NCI-H510A (cell line): ENCODE measurements around the gene BCHE.
A peak's percentile ranks its signal among the peaks of the same experiment; 100 is the strongest.
"Not testable (repeated sequence)": the region's sequence is repeated elsewhere in the genome, so short reads cannot be mapped to it uniquely, and the experiment has no call there.

ENCODE experiments used
- DNase-seq: peaks from one replicate; lab custom pipeline; 2025; lab: John Stamatoyannopoulos, UW

Gene BCHE

DNA sequence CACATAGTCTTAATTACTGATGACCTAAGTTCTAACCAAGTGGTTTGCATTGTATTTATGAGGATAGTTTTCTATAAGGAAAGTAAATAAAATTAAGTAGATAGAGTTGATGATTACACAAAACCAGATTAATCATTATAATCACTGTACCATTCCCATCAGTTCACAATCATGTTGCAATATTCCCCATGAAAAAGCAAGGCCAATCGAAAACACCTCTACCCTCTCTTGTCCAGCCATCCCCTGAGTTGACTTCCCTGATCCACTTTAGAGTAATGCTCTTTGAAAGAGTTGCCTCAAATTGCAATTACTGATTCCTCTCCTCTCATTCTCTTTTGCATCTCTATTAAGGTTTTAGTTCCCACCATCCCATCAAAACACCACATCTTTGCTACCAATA is 21.0 kb downstream of the BCHE start:
- no peak for DNase-seq

DNA sequence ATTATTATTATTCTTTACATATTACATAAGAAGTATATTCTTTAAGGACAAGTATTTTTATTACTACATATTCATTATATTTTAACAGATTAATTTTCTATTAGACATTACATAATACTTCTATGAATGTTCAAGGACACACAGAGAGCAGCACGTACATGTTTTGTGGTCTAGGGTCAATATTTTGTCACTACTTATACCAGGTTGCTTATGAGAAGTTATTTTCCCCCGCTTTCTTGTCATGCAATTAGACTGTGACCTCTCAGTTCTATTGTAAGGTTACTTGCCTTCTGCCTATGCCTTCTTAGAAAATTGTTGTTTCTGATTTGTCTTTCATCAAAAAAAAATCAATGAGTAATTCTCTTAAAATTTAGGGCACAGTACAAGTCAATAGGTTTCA is 21.5 kb downstream of the BCHE start:
- DNase-seq: no peak

DNA sequence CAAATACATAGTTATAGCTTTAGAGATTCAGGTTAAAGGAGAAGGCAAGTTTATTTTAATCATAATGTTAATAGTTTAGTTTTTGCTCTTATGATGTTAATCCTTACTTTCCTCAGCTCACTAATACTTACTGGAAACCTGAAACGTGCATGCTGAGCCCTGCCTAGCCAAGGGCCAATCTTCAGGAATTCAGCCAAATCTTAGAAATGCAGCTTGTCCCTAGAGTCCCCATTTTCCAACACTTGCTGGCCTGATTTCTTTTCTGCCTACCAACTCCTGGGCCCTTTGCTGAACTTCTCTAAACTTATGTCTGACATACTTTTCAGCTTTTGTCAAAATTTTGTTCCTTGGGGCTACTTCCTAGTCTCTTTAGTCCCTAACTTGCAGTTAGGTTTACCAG is 22.8 kb downstream of the BCHE start:
- no peak for DNase-seq

DNA sequence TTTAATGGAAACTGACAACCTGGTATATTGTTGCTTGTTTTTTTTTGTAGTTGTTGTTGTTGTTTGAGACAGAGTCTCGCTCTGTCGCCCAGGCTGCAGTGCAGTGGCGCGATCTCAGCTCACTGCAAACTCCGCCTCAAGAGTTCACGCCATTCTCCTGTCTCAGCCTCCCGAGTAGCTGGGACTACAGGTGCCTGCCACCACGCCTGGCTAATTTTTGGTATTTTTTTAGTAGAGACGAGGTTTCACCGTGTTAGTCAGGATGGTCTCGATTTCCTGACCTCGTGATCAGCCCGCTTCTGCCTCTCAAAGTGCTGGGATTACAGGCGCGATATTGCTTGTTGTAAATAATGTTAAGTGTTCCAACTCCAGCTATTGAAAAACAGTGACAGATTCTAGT is 29.3 kb downstream of the BCHE start:
- DNase-seq: not testable (repeated sequence)

DNA sequence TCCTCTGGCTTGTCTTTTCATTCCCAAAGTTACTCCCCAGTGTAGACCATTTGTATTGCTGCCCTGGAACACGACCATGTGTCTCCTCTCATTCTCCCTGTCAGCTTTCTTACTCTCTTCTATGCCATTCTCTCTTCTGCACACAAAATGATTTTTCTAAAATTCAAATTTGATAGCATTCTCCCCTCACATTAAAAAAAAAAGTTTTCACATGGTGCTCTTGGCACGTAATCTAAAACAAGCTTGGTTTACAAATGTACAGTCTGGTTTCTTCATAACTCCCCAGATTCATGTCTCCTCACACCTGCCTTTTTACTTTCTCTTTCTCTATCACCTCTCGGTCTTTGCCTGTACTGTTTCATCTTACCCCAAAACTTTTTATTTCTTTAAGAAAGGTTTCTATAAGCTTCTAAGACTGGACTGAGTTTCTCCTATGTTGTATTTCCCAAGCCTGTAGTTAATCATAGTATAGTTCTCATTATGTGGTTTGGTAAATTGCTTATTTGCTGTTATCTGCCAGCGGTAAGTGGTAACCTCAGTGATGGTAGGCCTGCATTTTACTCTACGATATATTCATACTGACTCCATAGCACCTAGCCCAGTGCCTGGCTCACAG is 31.2 kb downstream of the BCHE start:
- no peak for DNase-seq

DNA sequence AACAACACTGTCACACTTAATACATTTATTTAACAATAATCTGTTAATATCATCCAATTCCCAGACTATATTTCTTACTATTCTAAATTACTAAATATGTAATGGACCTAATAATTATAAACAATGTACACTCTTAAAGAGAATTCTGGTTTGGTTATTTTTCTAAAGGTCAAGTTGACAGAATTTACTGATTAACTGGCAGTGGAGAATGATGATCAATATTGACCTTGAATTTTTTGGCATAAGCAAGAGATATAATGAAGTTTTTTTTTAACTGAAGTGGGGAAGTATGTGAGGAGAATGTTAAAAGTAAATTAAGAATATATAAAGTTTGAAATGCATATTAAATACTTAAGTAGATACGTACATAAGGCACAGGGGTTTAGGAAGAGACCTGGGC is 33.8 kb downstream of the BCHE start:
- DNase-seq: no peak

DNA sequence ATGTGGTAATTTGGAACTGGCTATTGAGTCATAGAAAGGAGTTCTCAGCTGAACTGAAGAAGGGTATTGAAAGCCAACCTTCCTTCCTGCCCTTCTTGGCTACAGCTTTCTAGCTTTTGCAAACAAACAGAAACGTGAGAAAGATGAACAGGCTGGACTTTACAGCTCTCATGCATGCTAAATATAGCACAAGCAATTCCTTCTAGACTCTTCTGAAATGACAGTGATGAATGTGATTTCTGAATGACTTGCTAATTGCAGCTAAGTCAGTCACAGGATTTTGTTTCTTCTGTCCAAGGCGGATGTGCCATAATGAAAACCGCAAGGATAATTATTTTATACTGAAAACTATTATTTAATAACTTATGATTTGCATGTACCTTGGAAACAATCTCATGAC is 36.3 kb downstream of the BCHE start:
- peak; percentile 4 for DNase-seq

DNA sequence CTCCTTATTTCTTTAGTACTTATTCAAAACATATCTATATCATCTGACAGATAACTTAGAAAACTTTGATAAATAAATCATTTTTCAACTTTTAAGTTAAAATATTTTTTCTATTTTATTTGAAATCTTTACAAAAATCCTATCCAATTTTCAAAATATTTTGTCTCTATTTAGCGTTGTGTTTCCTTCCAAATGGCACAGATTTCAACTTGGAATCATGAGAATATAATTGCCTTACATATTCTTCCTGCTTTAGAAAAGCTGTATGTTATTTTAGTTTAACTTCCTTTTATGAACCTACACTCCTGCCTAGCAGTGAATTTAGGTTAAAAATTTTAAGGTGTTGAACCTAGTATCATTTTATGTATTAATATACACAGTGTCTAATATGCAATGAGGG is 38.2 kb downstream of the BCHE start:
- DNase-seq: no peak

DNA sequence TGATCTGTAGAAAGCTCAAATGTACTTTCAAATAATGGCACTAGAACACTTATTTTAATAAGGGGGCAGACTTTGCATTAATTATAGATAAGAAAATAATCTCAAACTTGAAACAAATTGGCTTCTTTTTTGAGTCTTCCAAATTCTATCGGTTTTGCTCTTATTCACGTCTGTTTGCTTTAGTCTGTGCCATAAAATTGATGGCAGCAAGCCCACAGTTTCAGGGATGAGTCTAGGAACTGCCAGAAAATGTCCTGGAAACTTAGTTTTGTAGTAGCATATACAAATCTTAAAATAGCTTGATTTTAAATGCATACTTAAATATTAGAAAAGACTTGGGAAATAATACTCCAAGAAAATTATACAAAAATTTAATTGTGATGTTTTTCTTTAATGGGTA is 39.7 kb downstream of the BCHE start:
- DNase-seq: no peak

DNA sequence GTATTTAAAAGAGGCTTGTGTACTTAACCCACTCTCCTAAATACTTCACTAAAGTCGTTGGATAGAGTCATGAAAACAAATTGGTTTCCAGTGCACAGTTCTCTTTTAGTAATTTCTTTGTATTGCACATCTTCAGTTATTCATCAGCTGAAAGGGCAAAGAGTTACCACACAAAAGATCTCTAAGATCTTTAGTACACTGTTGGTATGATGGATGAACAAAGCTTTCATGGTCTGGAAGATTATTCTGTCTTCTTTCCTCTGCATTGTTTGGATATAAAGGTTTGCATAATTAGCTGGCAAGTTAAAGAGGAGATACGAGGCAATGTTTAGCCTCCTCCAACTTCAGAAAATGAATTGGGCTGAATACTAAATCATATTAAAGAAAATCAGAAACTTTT is 40.5 kb downstream of the BCHE start:
- DNase-seq: no peak

DNA sequence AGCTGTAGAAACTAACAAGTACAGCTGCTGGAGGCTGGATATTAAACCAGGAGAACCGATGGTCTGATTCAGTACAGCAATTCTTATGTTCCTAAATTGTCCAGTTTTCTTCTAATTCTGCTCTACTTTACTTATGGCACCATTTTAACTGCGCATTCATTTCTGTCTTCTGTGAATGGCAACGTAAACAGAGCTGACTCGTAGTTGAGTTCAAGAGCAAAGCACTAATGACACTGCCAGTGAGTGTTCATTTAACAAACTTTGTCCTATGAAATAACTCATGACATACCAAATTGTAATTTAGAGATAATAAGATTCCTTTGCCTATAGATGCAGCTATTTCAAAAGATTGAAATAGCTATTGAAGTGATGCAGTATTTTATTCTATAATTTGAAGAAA is 48.7 kb downstream of the BCHE start:
- no peak for DNase-seq

DNA sequence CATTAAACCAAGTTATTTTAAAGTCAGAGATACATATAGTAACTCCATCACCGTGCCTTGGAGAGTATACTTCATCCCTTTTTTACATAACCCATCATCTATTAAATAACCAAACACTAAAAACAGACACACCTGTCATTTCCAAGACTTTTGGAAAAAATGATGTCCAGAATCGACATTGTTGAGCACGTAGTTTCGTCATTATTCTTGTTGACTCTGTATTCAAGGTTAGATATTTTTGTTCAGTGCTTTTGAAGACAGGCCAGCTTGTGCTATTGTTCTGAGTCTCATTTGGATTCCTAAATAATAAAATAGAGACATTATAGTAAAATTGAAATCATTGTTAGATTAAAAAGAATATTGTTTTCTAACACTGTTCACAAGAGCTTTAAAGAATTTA is 51.2 kb downstream of the BCHE start:
- DNase-seq: no peak

DNA sequence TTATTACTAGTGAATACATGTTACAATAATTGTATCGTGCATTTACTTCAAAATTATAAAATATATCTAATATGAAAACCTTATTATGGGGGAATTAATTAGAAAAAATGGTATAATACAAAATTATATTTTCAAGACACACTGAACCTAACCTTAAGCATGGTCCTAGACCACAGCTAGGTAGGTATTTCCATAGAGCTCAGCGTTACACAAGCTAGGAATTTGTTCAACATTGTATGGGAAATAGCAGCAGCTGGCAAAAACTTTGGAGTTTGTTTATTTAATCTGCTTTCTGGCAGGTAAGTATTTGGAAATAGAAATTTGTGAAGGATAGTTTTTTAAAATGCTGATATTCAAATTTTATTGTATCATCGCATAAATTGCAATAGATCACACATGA is 52.9 kb downstream of the BCHE start:
- no peak for DNase-seq

DNA sequence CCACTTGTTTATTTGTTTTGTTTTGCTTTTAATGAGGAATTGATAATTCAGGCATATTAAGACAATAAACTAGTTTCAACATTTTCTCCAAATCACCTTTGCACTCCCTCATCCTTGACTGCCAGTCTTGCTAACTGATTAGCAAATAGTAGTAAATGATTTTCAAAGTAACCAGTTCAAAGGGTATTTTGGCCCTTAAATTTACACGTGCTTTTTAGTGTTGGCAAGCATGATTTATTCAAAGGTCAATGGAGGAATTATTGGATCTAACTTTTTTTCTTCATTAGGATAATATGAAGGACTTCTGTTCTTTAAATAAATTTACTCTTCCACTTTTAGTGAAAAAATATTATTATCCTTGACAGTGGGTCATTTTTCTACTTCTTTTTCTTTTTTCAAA is 53.8 kb downstream of the BCHE start:
- no peak for DNase-seq

DNA sequence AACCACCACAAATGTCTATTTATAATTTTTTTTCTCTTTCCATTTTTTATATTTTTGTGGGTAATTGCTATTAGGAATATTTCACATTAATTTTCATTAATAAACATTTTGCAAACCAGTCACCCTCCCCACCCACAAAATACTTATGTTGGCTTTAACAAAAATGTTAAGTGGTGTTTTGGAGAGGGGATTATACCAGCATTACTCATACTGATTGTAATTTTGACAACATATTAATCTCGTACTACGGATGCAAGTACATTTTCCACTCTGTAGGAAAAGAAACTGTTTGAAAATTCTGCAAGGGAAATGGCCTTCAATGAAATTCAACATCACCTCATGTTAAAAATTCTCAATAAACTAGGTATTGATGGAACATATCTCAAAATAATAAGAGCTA is 58.3 kb downstream of the BCHE start:
- DNase-seq: no peak

DNA sequence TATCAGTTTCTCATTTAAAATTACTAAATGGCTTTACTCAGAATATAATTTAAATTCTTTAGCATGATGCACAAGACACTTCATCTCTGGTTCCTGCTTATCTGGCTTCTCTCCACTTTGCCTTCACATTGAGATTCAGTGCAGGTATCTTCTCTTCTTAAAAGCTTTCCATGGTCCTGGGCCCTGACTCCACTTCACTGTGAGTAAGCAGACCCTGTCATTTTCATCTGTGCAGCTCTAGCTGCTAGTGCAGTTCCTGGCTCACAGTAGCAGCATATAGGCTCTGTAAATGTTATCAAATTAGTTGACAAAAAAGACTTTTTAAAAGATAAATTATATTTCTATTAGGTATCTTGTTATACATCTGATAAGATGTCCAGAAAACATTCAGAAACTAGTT is 58.8 kb downstream of the BCHE start:
- DNase-seq: no peak

DNA sequence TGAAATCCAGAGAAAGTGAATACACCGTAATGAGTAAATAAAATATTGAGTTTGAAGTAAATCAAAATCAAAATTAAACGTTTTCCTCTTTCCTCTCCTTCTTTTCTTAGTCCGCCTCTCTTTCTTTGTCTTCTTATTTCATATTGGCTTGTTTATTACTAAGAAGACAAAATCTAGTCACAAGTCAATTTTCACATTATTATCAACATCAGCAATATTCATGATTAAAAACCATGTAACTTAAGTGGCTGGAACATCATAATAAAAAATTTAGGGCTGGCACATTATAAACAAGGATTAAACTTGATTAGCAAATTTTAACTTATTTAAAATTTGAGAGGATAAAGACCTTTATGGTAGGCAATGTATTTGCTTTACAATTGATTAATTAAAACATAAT is 61.4 kb downstream of the BCHE start:
- DNase-seq: no peak

DNA sequence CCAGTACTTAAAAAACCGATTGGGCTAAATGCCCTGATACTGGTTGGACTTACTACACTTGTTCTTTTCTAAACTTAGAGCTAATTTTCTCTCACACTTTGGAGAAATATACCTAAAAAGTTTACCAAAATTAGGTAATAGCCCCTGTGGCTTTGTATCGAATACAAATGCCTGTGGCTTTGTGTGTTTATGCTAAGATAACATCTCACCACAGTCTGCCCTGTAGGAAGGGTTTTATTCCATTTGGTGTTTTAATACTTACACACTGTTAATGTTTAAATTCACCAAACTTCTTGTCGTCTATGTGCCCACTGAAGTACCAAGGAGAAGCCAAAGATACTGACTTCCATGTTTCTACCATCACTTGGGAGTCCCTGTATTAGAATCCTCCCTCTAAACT is 66.4 kb downstream of the BCHE start:
- no peak for DNase-seq

DNA sequence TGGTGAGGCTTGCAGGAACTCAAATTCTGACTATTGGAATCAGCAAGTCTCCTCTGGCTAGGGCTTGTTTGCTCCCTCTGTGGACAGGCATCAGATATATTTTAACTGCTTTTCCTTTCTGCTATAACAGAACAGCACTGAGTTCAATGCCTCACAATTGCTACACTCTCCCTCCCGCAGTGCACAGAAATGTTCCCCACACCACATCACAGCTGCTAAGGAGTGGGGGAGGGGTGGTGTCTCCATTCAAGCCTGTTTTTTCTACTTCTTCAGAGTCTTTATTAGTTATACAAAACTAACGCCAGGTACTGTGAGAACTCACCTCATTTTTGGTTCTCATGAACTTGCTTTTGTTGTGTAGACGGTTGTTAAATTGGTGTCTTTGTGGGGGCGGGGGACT is 68.5 kb downstream of the BCHE start:
- DNase-seq: no peak

DNA sequence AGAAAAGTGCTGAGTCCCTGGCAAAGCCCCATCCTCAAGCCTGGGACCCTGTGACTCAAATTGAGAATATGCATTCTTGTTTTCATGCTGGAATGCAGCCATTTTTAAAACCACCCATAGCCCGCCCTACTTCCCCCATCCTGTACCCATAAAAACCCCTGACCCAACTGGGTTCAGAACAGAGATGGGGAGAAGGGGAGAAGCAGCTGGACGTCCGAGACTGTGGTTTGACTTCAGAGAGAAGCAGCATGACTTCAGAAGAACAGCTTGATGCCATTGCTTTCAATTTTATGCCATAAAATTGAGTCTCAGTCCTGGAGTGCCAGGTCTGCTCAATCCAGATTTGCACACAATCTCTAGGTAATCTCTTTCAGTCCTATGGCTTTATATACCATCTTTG is 78.2 kb downstream of the BCHE start:
- no peak for DNase-seq

DNA sequence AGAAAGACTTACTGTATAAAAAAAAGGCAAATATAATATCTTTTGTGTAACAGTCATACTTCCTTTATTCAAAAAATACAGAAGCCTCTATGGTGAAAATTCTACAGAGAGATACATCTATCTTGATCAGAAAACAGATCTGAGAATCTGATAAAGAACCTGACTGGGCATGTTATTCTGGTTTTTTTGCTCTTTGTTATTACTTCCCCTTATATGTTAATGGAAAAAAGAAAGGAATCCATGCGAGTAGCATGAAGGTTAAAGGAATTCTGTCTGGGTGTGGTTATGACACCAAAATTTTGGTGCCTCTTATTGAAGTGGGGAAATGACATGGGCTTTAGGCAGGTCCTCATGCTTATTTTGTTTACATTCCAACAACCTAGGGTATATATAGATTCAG is 81.7 kb downstream of the BCHE start:
- no peak for DNase-seq

DNA sequence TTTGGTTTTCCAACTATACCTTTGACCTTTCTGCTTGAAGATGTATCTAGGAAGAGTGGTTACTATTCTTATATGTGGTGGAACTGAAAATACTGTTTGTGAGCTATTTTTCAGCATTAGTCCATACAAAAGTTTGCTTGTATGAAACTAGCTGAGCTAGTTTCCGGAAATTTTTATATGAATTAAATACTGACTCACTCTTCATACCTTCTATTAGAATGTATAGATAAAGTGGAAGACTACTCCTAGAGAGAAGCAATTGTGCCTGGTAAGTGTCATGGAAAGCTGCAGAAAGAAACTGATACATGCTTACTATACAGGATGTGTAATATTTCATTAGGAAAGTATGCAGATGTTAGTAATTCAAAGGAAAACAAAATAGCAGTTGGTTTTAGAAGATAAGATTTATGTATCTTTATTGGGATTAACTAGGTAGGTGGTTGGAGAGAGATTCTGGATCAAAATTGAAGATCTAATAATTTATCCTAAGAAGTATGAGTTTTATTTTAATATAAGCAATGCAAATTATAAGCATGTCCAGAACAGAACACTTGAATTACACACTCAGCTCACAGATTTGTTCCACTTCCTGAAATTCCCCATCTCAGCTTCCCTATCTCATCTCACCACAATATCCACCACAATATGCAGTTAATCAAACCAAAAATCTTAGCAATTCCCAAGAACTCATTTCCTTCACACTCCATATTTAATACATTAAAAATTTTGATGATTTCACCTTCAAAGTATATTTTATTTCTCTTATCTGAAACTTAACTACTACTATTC is 82.8 kb downstream of the BCHE start:
- DNase-seq: no peak

DNA sequence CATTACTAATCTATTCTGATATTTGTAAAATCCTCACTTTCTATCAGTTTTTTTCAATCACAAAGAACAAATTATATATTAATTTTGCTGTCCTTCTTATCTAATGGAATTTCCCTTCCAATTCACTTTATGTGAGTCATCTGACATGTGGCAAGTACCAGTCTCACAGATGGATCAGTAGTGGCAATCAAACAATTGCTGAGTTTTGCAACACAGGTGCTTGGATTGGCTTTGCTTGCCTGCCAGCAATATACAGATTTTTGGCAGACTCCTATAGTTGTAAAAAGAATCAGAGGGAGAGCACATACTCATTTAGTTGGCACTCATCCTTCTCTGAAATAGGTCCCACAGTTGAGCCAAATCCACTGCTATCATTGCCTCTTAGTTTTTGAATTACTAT is 83.7 kb downstream of the BCHE start:
- no peak for DNase-seq

DNA sequence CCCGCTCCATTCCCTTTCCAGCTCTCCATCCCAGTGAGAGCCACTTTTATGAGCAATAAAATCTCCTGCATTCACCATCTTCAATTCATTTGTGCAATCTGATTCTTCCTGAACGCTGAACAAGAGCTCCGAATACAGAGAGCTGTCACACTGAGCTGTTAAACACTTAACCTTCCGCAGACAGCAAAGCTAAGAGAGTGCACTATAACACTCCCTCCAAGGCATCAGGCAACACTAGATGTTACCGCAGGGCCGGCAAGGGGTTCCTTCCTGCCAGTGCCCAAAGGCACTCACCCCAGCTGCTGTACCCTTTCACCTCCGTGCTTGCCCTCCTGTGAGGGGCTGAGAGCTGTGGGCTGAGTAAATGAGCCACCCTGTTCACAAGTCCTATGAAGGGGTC is 85.6 kb downstream of the BCHE start:
- peak; percentile 34 for DNase-seq
